Measurements from ENCODE around the gene LRRC2.

The LRRC2 gene

DNA sequence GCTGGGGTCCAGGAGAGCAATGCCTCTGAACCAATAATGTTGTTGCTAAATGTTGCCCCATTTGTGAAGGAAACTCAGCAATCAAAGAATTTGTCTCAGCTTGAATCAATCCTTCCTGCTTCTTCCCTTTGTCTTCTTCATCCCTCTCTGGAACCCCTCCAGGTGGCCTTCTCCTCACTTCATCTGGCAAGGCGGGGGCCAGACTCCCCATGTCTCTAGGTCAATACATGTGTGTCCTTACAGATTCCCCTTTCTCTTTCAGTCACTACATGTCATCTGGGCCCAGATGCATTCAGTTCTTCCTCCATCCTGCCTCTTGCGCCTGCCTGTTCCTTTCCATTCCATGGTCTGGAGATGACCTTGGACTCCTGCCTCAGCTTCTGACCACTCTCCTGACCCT is 93.4 kb downstream of the LRRC2 start:
- DNase-seq: no peak

DNA sequence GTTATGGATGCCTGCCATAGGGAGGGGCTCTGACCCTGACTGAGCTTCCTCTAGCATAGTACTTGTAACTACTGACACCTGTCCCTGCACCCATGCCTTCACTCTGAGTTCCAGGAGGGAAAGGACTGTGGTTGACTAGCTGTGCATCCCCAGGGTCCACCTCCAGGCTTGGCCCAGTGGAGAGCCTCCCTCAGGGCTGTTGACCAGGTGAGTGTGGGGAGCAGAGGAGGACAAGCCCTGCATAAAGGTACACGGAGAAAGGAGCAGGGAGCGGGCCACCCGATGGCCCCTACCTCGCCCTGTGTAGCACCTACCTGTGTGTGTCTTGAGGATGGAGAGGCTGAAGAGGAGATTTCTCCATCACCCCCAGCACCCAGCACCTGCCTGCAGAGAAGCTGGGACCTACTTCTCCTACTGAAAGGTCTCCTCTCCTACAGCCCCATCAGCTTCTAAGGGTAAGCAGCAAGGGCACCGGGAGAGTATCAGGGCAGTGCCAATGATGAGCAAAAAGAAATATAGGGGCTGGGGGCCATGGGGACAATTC is 94.7 kb downstream of the LRRC2 start:
- no peak for DNase-seq

DNA sequence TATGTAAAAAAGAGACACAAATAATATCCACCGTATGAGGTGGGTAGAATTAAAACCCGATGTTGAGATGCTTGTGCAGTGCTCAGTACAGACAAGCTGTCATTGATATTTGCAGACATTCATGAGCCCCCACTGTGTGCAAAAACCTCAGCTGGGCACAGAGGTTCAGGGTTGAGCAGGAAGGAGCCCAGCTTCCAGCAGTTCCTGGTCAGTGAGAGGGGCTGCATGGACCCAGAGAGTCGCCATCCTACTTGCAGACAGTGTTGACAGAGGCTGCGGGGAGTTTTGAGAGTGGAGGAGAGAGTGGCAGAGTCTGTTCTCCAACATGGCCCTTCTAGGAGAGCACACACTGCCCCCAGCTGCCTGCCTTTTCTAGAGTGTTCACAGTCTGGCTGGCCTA is 95.3 kb downstream of the LRRC2 start:
- DNase-seq: no peak

GRCh38 chr3:46469680-46470357 is 96.3 kb downstream of the LRRC2 start:
- DNase-seq: no peak

GRCh38 chr3:46468753-46469600 is 97.1 kb downstream of the LRRC2 start:
- DNase-seq: no peak

DNA sequence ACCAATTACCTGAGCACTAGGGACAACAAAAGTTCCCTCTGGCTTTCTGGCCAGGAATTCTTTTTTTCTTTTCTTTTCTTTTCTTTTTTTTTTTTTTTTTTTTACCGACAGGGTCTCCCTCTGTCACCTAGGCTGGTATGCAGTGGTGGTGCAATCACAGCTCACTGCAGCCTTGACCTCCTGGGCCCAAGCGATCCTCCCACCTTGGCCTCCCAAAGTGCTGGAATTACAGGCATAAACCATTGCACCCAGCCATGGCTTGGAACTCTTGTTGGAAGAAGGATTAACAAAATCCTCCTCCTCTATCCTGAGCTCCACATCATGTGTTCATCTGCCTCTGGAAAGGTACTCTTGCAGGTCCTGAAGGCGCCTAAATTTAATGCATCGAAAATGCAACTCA is 98.5 kb downstream of the LRRC2 start:
- no peak for DNase-seq

DNA sequence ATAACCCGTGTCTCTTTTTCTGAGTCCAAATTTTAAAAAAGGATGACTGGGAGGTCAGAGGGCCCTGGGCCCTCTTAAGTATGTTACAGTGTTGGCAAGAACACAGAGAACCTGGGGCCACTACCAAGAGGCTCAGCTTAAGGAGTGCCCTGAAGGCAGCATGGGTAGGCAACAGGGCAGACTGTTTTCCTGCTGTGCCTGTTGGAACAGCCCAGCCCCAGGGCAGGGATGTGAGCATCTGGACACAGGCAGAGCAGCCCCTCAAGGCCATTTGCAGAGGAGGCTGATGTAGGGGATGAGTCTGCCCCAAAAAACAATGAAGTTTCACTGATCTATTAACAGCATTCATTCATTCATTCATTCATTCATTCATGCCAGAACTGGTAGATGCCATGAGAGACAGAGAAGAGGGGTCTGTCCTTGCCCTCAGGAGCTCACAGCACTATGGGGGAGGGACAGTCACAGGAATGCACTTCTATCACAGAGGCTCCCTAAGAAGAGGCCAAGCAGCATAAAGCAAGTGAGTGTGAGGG is 99.2 kb downstream of the LRRC2 start:
- DNase-seq: no peak

DNA sequence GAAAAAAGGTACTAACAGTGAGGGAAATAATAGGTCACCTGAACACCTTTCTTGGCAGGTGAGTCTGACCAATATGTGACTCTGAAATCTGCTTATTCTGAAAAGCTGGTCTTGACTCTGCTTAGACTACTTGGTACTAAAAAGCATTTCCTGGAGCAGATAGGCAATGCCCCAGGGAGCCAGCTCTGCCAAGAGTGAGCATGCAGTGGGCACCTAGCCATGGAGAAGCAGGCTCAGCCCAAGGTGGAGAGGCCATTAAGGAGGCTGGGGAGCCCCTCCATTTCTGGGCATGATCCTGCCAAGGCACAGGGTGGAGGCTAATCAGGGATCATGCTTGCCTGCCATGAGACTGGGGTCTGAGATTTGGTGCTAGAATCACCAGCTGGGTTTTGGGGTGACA is 99.8 kb downstream of the LRRC2 start:
- no peak for DNase-seq

All from effector CD8-positive, alpha-beta T cell (primary cell).